ENCODE measurements around the gene MICA.
"Not testable (repeated sequence)": the region's sequence is repeated elsewhere in the genome, so short reads cannot be mapped to it uniquely, and the experiment has no call there.

The MICA gene

GRCh38 chr6:31416394-31417014, 13.1 kb downstream of the MICA start:
- no peak for DNase-seq

- DNase-seq, result no peak
Measured at GRCh38 chr6:31418251-31418650, 14.9 kb downstream of the MICA start.

GRCh38 chr6:31419842-31420241, 16.4 kb downstream of the MICA start:
- DNase-seq, result no peak

- DNase-seq, result no peak
Measured at GRCh38 chr6:31420546-31420945, 17.2 kb downstream of the MICA start.

GRCh38 chr6:31422587-31422986, 19.2 kb downstream of the MICA start:
- DNase-seq, result no peak

- DNase-seq, result no peak
Measured at GRCh38 chr6:31423550-31423949, 20.2 kb downstream of the MICA start.

- no peak for DNase-seq
Measured at GRCh38 chr6:31426395-31427354, 23.3 kb downstream of the MICA start.

- DNase-seq, result no peak
Measured at GRCh38 chr6:31430449-31430848, 27.1 kb downstream of the MICA start.

- DNase-seq, result not testable (repeated sequence)
Measured at GRCh38 chr6:31435051-31435450, 31.7 kb downstream of the MICA start.

- DNase-seq, result no peak
Measured at GRCh38 chr6:31438222-31438621, 34.8 kb downstream of the MICA start.

- no peak for DNase-seq
Measured at GRCh38 chr6:31438677-31439076, 35.3 kb downstream of the MICA start.

- DNase-seq, result no peak
Measured at GRCh38 chr6:31441365-31442267, 38.2 kb downstream of the MICA start.

GRCh38 chr6:31446481-31446880, 43.1 kb downstream of the MICA start:
- no peak for DNase-seq

- not testable (repeated sequence) for DNase-seq
Measured at GRCh38 chr6:31446999-31447789, 43.8 kb downstream of the MICA start.

- DNase-seq, result no peak
Measured at GRCh38 chr6:31450751-31451150, 47.4 kb downstream of the MICA start.

GRCh38 chr6:31452859-31453258, 49.5 kb downstream of the MICA start:
- no peak for DNase-seq

- DNase-seq, result no peak
Measured at GRCh38 chr6:31453259-31453658, 49.9 kb downstream of the MICA start.

- DNase-seq, result not testable (repeated sequence)
Measured at GRCh38 chr6:31459864-31460263, 56.5 kb downstream of the MICA start.

GRCh38 chr6:31460361-31461025, 57.1 kb downstream of the MICA start:
- DNase-seq, result no peak

- no peak for DNase-seq
Measured at GRCh38 chr6:31462026-31462963, 58.9 kb downstream of the MICA start.

Data from NCI-H1048 (cell line).